Measurements from ENCODE around the gene CASP5.

DNA sequence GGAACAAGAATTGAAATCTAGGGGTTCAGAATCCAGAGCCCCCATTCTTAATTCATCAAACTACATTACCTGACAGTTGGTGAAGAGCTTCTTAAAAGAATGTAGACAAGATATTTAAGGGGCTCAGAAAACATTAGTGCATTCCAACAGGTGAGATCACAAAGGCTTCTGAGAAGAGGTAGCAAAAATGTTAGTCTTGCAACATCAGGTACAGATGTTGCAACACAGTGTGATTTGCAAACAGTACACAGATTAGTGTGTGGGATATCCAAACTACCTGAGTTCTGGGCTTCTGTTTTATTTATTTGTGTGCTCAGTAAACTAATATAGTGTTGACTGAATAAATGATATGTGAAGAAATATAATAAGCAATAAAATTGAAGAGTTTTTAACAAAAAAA lies 66.4 kb downstream of the CASP5 start:
- no peak for TF ChIP-seq GATA2 (IDR thresholded peaks at IDR 0.05; ENCODE audit: low read depth, low read length)
- no peak for TF ChIP-seq GATA3 (IDR thresholded peaks at IDR 0.05; ENCODE audit: low read depth, low read length)

Measured in SH-SY5Y (cell line).